H9 (cell line): Measurements from ENCODE around the gene TMEM163. TPM values are rescaled to one million over a fixed set of nuclear protein-coding genes. Genes with fewer than 3 reads are reported as not detected.

ENCODE experiments used
- DNase-seq: peaks from one replicate; pipeline ENCODE4 v3.0.0-alpha.2; 2017
- H2AFZ ChIP-seq: one replicate; pipeline ENCODE4 v1.6.1; 2013; ENCODE audit warnings: mild to moderate bottlenecking, low read length, control low read depth, moderate library complexity
- H2AK5ac ChIP-seq: 2 replicates; pipeline ENCODE4 v1.6.1; 2013; ENCODE audit warnings: low read length, control low read depth, mixed read lengths; ENCODE audit not compliant: insufficient read length
- H2BK120ac ChIP-seq: one replicate; pipeline ENCODE4 v1.6.1; 2013; ENCODE audit warnings: low read depth, mild to moderate bottlenecking, low read length, control low read depth, inconsistent platforms; ENCODE audit not compliant: poor library complexity, severe bottlenecking
- H2BK12ac ChIP-seq: 2 replicates; pipeline ENCODE4 v1.6.1; 2013; ENCODE audit warnings: low read length, control low read depth, mixed read lengths, low read depth; ENCODE audit not compliant: insufficient read length
- H2BK15ac ChIP-seq: 2 replicates; pipeline ENCODE4 v1.6.1; 2013; ENCODE audit warnings: low read depth, low read length, control low read depth
- H2BK20ac ChIP-seq: one replicate; pipeline ENCODE4 v1.6.1; 2013; ENCODE audit warnings: low read depth, mild to moderate bottlenecking, low read length, control low read depth, inconsistent platforms; ENCODE audit not compliant: poor library complexity, severe bottlenecking
- H2BK5ac ChIP-seq: 2 replicates; pipeline ENCODE4 v1.6.1; 2013; ENCODE audit warnings: low read length, control low read depth, mixed read lengths; ENCODE audit not compliant: insufficient read length
- H3K14ac ChIP-seq: 2 replicates; pipeline ENCODE4 v1.6.1; 2013; ENCODE audit warnings: low read length, control low read depth; ENCODE audit not compliant: insufficient read depth
- H3K18ac ChIP-seq: 2 replicates; pipeline ENCODE4 v1.6.1; 2013; ENCODE audit warnings: low read depth, mild to moderate bottlenecking, mixed read lengths, low read length, control low read depth; ENCODE audit not compliant: insufficient read length
- H3K23ac ChIP-seq: 2 replicates; pipeline ENCODE4 v1.6.1; 2013; ENCODE audit warnings: low read length, control low read depth, mixed read lengths, low read depth; ENCODE audit not compliant: insufficient read length
- H3K23me2 ChIP-seq: 2 replicates; pipeline ENCODE4 v1.6.1; 2013; ENCODE audit warnings: low read depth, mild to moderate bottlenecking, mixed read lengths, low read length, control low read depth; ENCODE audit not compliant: insufficient read length, poor library complexity, severe bottlenecking
- H3K27ac ChIP-seq: 2 replicates; pipeline ENCODE4 v1.5.1; 2013; ENCODE audit warnings: low read length, control low read depth, mixed read lengths, low read depth; ENCODE audit not compliant: insufficient read length
- H3K27me3 ChIP-seq: 2 replicates; pipeline ENCODE4 v1.6.1; 2013; ENCODE audit warnings: low read length, control low read depth, inconsistent platforms; ENCODE audit not compliant: insufficient read depth
- H3K4ac ChIP-seq: 2 replicates; pipeline ENCODE4 v1.6.1; 2013; ENCODE audit warnings: low read depth, mild to moderate bottlenecking, control low read depth, inconsistent platforms, low read length, moderate library complexity
- H3K4me1 ChIP-seq: 2 replicates; pipeline ENCODE4 v1.6.1; 2013; ENCODE audit warnings: low read length, control low read depth, inconsistent platforms; ENCODE audit not compliant: insufficient read depth
- H3K4me2 ChIP-seq: 2 replicates; pipeline ENCODE4 v1.6.1; 2013; ENCODE audit warnings: low read length, control low read depth, mixed read lengths; ENCODE audit not compliant: insufficient read length, insufficient read depth
- H3K56ac ChIP-seq: 2 replicates; pipeline ENCODE4 v1.6.1; 2013; ENCODE audit warnings: low read depth, mild to moderate bottlenecking, mixed read lengths, low read length, control low read depth; ENCODE audit not compliant: insufficient read length
- H3K79me1 ChIP-seq: 2 replicates; pipeline ENCODE4 v1.6.1; 2013; ENCODE audit warnings: low read depth, mild to moderate bottlenecking, moderate library complexity, low read length, control low read depth, inconsistent platforms; ENCODE audit not compliant: insufficient read depth, poor library complexity, severe bottlenecking
- H3K79me2 ChIP-seq: 2 replicates; pipeline ENCODE4 v1.6.1; 2013; ENCODE audit warnings: low read length, control low read depth, inconsistent platforms; ENCODE audit not compliant: insufficient read depth
- H3K9ac ChIP-seq: 2 replicates; pipeline ENCODE4 v1.6.1; 2013; ENCODE audit warnings: low read length, control low read depth, mixed read lengths; ENCODE audit not compliant: insufficient read length; ENCODE audit errors: extremely low read depth
- H3K9me3 ChIP-seq: one replicate; pipeline ENCODE4 v1.6.1; 2013; ENCODE audit warnings: low read depth, low read length, inconsistent platforms; ENCODE audit not compliant: control insufficient read depth
- H3T11ph ChIP-seq: one replicate; pipeline ENCODE4 v1.6.1; 2013; ENCODE audit warnings: mild to moderate bottlenecking, low read length, control low read depth, inconsistent platforms
- H4K20me1 ChIP-seq: one replicate; pipeline ENCODE4 v1.6.1; 2013; ENCODE audit not compliant: control insufficient read depth, insufficient read length, insufficient read depth
- H4K5ac ChIP-seq: 2 replicates; pipeline ENCODE4 v1.6.1; 2013; ENCODE audit warnings: low read depth, mild to moderate bottlenecking, mixed read lengths, low read length, control low read depth; ENCODE audit not compliant: insufficient read length
- H4K8ac ChIP-seq: replicated peaks from 2 replicates; pipeline ENCODE4 v1.6.1; 2013; ENCODE audit warnings: low read length, control low read depth, mixed read lengths, low read depth; ENCODE audit not compliant: insufficient read length
- H4K91ac ChIP-seq: 2 replicates; pipeline ENCODE4 v1.6.1; 2013; ENCODE audit warnings: low read depth, mild to moderate bottlenecking, moderate library complexity, mixed read lengths, low read length, control low read depth; ENCODE audit not compliant: insufficient read length
- H3K27ac Mint-ChIP-seq, 3 experiments: 2 replicates in 2 of 3; 3 replicates in 1 of 3; pipeline ENCODE4 v1.8.0; 2020 to 2021; ENCODE audit warnings: mixed read lengths in 3 of 3, mild to moderate bottlenecking in 1 of 3, moderate library complexity in 1 of 3
- H3K27me3 Mint-ChIP-seq: 2 replicates; pipeline ENCODE4 v1.8.0; 2021; ENCODE audit warnings: low read depth, mild to moderate bottlenecking, moderate library complexity, mixed read lengths
- H3K36me3 Mint-ChIP-seq, 3 experiments: 2 replicates in 2 of 3; 3 replicates in 1 of 3; pipeline ENCODE4 v1.8.0; 2020 to 2021; ENCODE audit warnings: low read depth in 3 of 3, mixed read lengths in 3 of 3; ENCODE audit not compliant: insufficient read depth in 1 of 3
- H3K4me1 Mint-ChIP-seq, 2 experiments: 2 replicates each; pipeline ENCODE4 v1.8.0; 2020; ENCODE audit warnings: mixed read lengths in 2 of 2
- H3K4me3 Mint-ChIP-seq, 2 experiments: 2 replicates in 1 of 2; 3 replicates in 1 of 2; pipeline ENCODE4 v1.8.0; 2020 to 2021; ENCODE audit warnings: mild to moderate bottlenecking in 2 of 2, mixed read lengths in 2 of 2, moderate library complexity in 1 of 2
- H3K9me3 Mint-ChIP-seq, 2 experiments: 2 replicates in 1 of 2; 3 replicates in 1 of 2; pipeline ENCODE4 v1.8.0; 2020; ENCODE audit warnings: mild to moderate bottlenecking in 2 of 2, mixed read lengths in 2 of 2, moderate library complexity in 1 of 2
- WGBS: extraction: QIAGEN DNeasy Blood & Tissue Kit; methylation state at CpG from one replicate; pipeline ENCODE4 v1.1.7; 2013; ENCODE audit warnings: missing lambda C conversion rate, low lambda C conversion rate, mixed read lengths; ENCODE audit not compliant: insufficient read length; ENCODE audit errors: extremely low coverage; 5-methylcytosine and 5-hydroxymethylcytosine counted together
- total RNA-seq: library from RNA; stranded (reverse); gene quantifications from 2 replicates; pipeline ENCODE4 v1.2.1, GENCODE V29; 2021
- TF ChIP-seq, protein P1 (sequence below): fragments of 200-600 bp; sonication (generic); conservative IDR thresholded peaks from 3 replicates; pipeline ENCODE4 v1.8.0; 2021; ENCODE audit warnings: antibody characterized with exemption, mild to moderate bottlenecking

Gene TMEM163
- total RNA-seq, 1 experiment from 2014 or later = 0.39 TPM

DNA sequence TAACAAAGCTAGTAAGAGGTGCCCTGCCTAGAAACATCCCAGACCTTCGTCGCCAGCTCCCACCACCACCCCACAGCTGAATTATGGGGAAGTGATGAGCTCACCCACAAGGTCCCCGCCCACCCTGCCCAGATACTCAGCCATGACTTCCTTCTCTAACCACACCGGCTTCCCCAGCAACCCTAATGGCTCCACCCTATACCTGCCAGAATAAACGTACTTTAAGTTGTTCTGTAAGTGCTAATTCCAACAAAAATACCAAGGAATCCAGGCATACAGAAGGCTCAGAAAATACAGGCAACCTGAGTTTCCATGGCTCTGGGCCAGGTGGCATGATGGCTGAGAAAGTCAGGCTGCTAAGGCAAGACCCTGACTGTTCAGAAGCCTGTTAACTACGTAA is 39.1 kb downstream of the TMEM163 start:
- H3K4ac ChIP-seq = no peak overlapping the region
- H3K79me1 ChIP-seq = no peaks in the 10 kb centered on the region
- no peak overlapping the region for H3T11ph ChIP-seq
- DNase-seq = no peak
- Mint-ChIP-seq H3K27me3 (no peaks in the 10 kb centered on the region; the same call in none of the 2 replicates), H3K9me3 (no peaks in the 10 kb centered on the region), H3K4me3 (no peak overlapping the region), H3K27ac (no peak overlapping the region; a peak in 1 of 7 replicates), H3K36me3 (no peaks in the 10 kb centered on the region), H3K4me1 (peaks cover 7 to 13% of the 10 kb centered on the region in 2 experiments)
- H2BK5ac ChIP-seq = no peak overlapping the region
- H2BK120ac ChIP-seq = no peak overlapping the region
- no peaks in the 10 kb centered on the region for H4K20me1 ChIP-seq
- H3K23me2 ChIP-seq = no peaks in the 10 kb centered on the region
- no peak overlapping the region for H4K91ac ChIP-seq
- H3K27ac ChIP-seq = no peak overlapping the region
- TF ChIP-seq, protein P1, sequence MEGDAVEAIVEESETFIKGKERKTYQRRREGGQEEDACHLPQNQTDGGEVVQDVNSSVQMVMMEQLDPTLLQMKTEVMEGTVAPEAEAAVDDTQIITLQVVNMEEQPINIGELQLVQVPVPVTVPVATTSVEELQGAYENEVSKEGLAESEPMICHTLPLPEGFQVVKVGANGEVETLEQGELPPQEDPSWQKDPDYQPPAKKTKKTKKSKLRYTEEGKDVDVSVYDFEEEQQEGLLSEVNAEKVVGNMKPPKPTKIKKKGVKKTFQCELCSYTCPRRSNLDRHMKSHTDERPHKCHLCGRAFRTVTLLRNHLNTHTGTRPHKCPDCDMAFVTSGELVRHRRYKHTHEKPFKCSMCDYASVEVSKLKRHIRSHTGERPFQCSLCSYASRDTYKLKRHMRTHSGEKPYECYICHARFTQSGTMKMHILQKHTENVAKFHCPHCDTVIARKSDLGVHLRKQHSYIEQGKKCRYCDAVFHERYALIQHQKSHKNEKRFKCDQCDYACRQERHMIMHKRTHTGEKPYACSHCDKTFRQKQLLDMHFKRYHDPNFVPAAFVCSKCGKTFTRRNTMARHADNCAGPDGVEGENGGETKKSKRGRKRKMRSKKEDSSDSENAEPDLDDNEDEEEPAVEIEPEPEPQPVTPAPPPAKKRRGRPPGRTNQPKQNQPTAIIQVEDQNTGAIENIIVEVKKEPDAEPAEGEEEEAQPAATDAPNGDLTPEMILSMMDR = no peak
- H3K18ac ChIP-seq = no peak overlapping the region
- H3K4me1 ChIP-seq = no peaks in the 10 kb centered on the region
- no peak overlapping the region for H3K4me2 ChIP-seq
- H2BK15ac ChIP-seq = no peak overlapping the region
- no peak overlapping the region for H2BK20ac ChIP-seq
- no peak overlapping the region for H3K23ac ChIP-seq
- H3K14ac ChIP-seq = no peak overlapping the region
- H3K79me2 ChIP-seq = no peaks in the 10 kb centered on the region
- WGBS = no CpG with 5 or more reads among the region's 6 CpGs
- no peak overlapping the region for H4K8ac ChIP-seq
- no peaks in the 10 kb centered on the region for H3K27me3 ChIP-seq
- H3K56ac ChIP-seq = no peak overlapping the region
- H2AK5ac ChIP-seq = no peak overlapping the region
- H4K5ac ChIP-seq = no peak overlapping the region
- no peak overlapping the region for H3K9ac ChIP-seq
- H2AFZ ChIP-seq = no peak overlapping the region
- H3K9me3 ChIP-seq = no peaks in the 10 kb centered on the region
- H2BK12ac ChIP-seq = no peak overlapping the region
